ENCODE data around the gene CEP192.

Gene CEP192

DNA sequence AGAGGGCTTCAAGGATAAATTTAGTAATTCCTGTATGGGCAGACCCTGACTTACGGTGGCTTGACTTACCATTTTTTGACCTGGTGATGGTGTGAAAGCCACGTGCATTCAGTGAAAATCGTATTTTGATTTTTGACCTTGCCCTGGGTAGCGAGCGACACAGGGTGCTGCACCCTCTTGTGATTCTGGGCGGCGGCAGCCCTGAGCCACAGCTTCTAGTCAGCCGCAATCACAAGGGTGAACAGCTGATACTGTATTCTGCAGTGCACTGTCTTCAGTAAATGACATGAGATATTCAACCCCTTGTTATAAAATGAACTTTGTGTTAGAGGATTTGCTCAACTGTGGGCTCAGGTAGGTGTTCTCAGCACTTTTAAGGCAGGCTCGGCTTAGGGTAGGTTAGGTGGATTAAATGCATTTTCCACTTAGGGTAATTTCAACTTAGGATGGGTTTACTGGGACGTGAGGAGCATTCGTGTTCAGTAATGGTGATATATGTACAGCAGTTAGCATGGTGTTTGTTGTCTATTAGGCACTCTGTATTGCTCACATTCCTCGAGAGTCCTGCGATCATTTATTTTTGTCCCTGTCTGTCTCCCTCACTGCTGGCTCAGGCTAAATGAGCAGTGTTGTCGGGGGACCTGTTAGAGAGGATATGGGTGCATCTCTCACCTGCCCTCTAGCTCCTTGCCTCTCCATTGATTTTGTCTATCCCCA, 109.9 kb downstream of the CEP192 start:
- DNase-seq (ENCODE audit: low read depth), result no peak

DNA sequence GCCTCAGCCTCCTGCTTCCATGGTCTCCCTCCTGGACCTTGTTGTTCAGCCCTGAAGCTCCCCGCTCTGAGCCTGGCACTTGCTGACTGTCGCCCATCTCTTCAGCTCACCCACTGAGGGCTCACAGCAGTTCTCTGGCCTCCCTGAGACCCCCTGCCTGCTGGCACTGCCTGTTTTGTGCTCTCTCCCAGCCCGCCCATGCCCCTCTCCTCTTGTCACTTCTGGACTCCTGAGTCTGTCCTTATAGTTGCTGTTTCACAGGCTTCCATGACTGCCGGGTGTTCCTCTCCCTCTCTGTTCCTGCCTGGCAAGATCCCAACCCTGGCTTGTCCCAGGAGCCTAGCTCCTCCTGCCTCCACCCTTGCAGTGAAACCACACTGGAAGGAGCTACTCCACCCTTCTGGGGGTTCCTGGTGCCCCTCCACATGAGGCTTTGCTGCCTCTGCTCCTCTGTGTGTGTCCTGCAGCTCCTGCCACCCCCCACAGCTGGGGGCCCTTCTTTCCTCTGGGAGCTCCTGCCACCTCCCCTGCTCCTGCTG, 110.6 kb downstream of the CEP192 start:
- no peak for DNase-seq (ENCODE audit: low read depth)

DNA sequence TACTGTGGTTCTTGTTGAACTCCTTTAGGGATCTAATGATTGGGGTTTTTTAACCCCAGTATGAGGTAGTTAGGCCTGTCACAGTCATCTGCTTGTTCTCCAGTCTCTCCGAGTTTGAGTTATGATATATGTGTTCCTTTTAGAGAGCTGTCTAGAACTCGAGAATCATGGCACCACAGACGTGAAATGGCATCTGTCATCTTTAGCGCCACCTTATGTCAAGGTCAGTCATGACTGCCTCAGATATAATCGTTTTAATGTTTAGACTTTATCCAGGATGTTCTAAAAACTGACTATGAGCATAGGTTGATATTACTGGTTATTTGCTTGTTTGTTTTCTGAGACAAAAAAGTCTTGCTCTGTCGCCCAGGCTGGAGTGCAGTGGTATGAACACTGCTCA, 112.2 kb downstream of the CEP192 start:
- no peak for DNase-seq (ENCODE audit: low read depth)

DNA sequence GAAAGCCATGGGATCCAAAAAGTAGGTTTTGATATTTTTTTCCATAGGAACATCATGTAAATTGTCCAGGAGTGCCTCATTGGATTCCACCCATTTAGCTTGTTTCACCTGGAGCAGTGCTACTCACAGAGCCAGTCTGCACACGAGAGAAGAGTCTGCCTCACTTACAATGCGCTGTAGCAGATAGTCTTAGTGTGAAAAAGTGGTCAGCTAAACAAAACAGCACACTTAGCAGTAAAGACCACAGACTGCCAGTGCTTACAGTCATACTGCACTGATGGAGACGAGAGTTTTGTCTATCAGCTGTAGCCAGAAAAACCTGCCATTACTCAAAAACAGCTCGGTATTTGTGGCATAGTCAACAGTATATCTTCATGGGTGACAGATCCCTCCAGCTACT, 113.9 kb downstream of the CEP192 start:
- no peak for DNase-seq (ENCODE audit: low read depth)

DNA sequence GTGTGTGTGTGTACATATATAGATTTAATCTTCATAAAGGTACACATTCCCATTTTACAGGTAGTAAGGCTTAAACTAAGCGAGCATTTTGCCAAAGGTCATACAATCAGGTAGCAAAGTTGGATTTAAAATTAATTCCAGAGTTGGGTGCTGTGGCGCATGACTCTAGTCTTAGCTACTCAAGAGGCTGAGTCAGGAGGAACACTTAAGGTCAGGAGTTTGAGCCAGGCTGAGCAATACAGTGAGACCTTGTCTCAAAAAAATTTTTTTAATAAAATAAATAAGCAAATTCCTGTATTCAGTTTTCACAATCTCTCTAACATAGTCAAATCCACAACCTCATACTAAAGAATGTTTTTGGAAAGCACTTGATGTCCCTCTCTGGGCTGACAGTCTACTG, 115.9 kb downstream of the CEP192 start:
- DNase-seq (ENCODE audit: low read depth), result no peak

DNA sequence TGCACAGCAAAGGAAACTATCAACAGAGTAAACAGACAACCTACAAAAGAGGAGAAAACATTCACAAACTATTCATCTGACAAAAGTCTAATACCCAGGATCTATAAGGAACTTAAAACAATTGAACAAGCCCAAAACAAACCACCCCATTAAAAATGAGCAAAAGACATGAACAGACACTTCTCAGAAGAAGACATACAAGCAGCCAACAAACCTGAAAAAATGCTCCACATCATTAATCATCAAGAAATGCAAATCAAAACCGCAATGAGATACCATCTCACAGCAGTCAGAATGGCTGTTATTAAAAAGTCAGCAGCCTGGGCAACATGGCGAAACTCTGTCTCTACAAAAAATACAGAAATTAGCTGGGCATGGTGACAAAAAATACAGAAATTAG, 117.2 kb downstream of the CEP192 start:
- DNase-seq (ENCODE audit: low read depth), result no peak

DNA sequence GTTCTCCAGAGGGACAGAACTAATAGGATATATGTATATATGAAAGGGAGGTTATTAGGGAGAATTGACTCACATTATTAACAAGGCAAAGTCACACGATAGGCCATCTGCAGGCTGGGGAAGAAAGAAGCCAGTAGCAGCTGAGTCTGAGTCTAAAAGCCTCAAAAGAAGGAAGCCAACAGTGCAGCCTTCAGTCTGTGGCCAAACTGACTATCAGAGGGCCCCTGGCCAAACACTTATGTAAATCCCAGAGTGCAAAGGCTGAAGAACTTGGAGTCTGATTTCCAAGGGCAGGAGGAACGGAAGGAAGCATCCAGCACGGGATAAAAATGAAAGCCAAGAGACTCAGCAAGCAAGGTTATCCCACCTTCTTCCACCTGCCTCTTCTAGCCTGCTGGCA, 119.4 kb downstream of the CEP192 start:
- no peak for DNase-seq (ENCODE audit: low read depth)

DNA sequence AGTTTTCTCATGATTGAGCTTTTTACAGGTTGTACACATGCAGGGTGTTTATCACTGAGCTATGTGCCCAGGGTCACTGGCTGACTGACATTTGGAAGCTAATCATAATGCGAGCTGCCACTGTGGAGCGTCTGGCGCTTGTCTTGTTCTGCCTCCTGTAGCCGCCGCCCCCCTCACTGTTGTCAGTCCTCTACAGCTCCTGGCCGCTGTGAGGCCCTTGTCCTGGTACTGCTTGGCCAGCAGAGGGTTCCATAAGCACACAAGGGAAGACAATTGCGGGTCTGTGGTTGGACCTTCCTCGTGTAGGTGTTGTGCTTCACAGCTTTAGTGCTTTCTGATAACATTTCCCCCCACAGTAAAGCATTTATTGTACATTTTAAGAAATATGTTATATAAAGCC, 121.8 kb downstream of the CEP192 start:
- no peak for DNase-seq (ENCODE audit: low read depth)

DNA sequence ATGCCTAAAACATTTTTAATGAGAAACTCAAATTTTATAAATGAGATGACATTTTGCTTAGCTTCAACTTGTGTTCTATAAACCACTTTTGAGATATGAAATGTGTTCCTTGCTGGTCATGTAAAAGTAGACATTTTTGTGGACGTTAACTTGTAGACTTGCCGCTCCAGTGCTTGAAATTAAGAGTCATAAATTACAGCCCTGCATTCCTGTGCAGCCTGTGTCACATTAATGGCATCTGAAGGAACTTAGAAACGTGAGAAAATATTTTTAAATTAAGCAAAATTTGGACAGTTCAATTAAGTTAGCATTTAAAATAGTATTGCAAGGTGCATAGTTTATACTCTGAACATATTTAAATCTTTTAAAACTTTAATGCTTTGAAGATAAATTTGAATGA, 129.1 kb downstream of the CEP192 start:
- DNase-seq (ENCODE audit: low read depth), result no peak

DNA sequence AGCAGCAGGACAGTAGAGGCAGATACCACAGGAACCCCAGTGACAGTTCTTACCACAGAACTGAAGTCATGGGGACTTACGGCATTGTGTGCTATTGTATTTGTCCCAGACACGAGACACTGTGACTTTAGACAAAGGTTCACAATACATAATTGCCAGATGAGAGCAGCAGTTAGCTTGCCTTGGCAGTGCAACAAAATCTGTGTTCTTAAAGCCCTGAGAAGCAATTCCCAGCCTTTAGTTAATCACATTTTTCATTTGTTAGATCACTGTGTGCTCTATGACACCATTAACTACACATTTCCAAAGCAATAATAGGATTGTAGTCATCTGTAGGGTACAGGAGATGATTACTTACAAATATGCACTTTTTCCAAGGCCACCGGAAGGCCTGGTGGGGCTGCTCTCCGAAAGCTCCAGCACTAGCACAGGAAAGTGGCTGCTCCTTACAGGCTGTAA, 129.8 kb downstream of the CEP192 start:
- DNase-seq (ENCODE audit: low read depth), result no peak

DNA sequence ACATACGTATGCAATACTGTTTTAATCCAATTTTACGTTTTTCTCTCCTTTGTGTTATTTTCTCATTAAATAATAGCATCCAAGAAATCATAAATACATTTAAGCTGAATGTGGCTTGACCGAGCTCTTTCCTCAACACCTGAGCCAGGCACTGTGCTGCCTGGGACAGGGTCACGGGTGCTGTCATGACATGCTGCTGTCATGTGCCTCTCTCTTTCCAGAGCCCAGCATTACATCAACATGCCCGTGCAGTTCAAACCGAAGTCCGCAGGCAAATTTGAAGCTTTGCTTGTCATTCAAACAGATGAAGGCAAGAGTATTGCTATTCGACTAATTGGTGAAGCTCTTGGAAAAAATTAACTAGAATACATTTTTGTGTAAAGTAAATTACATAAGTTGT, 133.2 kb downstream of the CEP192 start:
- DNase-seq (ENCODE audit: low read depth), result no peak

DNA sequence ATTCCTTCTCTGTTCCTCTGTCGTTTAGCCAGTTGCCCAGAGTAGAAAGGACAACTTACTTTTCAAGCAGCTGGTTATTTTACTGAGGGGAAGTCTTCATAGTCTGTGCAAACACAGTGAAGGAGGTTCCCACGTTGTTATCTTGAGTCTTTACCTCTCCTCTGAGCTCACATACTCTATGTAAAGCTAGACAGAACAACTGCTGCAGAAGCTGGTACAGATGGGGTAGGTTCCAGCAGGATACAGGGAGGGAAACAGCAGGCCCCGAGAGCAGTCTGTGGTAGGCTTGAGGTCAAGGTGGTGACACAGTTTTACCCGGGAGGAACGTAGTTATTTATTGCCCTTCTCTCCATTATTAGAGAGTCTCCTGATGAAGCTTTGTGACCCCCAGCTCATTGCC, 134.0 kb downstream of the CEP192 start:
- no peak for DNase-seq (ENCODE audit: low read depth)

DNA sequence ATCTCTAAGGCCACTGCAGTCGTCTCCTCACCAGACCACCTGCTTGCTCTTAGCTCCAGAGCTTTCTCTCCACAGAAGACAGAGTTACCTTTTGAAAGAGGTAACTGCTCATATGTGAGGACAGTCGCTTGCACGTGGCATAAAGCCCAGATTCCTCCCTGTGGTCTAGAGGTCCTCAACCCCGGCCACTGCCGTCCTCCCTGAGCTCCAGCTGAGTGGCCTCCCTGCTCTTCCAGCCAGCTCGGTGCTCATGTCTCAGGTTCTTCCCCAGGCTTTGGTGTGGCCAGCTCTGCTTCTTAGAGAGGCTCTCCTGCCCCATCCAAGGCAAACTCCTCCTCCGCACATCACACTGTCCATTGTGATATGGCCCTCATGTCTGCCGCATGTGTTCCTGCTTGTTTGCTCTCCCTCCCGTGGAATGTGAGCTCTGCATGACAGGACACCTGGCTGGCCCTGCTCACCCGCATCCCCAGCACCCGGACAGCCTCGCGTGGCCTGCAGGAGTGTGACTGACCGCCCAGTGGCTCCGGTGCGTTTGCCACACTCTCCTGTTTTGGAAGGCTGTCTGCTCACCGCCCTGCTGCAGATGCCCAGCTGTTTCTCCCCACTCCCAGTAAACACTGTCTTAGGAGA, 135.9 kb downstream of the CEP192 start:
- DNase-seq (ENCODE audit: low read depth), result no peak

DNA sequence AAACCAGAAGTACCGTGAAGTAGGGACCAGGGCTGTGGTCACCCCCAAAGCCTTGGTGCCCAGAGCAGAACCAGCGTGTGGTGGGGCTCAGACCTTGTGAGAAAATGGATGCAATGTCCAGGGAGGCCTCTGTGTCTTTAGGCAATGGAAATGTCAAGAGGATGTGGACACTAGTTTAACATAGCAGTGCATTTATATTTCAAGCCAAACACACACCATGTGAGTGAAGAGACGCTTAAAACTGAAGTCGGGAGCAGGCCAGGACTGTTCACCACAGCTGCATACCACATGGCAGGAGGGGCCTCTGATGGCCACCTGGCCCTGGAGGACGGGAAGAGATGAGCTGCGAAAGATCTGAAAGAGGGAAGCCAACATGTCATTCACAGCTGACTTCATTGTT, 140.1 kb downstream of the CEP192 start:
- no peak for DNase-seq (ENCODE audit: low read depth)

DNA sequence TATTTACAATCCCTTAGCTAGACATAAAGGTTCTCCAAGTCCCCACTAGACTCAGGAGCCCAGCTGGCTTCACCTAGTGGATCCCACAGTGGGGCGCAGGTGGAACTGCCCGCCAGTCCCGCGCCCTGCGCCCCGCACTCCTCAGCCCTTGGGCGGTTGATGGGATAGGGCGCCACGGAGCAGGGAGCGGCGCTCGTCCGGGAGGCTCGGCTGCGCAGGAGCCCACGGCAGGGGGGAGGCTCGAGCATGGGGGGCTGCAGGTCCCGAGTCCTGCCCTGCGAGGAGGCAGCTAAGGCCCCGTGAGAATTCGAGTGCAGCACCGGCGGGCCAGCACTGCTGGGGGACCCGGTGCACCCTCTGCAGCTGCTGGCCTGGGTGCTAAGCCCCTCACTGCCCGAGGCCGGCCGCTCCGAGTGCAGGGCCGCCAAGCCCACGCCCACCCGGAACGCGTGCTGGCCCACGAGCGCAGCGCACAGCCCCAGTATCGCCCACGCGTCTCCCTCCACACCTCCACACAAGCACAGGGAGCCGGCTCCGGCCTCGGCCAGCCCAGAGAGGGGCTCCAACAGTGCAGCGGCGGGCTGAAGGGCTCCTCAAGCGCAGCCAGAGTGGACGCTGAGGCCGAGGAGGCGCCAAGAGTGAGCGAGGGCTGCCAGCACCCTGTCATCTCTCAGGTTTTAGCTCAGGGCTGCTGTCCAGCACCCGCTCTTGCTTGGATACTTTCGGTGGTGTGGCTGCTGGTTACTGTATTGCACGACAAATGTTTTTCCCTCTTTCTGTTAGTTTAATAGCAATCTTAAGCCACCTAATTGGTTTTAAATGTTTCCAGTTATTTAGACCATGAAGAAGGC, 143.6 kb downstream of the CEP192 start:
- DNase-seq (ENCODE audit: low read depth), result no peak

DNA sequence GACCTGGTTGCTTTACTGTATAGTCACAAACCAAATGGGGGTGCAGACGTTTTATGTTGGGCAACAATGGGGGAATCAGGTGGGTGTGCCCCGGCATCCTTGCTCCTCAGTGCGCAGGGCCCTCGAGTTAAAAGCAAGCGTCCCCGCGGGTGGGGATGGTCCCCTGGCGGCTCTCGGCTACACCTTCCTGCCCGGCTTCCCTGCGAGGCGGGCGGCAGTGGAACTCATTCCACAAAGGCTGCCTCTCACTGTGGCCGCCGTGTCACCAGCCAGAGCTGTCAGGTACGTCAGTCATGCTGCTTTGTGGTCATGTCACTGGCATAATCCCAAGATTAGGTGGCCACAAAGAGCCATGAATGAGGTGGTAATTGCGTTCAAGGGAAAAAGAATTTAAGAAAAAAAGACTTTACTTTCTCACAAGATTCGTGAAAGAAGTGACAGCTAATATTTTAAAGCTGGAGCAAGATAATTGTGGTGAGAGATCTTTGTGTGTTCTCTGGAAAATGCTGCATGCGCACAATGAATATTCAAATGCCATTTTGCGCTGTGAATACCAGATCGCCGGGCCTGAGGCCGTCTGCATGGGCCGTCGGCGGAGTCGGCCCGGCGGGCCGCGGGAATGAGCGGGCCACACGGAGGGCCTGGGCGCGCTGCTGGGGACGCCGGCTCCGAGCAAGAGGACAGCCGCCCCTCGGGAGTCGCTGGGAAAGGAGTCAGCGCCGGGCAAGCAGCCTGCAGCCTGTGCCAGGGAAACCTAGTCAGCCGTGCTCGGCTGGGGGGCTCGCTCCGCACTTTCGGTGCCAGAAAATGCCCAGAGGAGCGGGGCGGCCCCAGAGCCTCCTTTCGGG, 145.1 kb downstream of the CEP192 start:
- DNase-seq (ENCODE audit: low read depth), result no peak

DNA sequence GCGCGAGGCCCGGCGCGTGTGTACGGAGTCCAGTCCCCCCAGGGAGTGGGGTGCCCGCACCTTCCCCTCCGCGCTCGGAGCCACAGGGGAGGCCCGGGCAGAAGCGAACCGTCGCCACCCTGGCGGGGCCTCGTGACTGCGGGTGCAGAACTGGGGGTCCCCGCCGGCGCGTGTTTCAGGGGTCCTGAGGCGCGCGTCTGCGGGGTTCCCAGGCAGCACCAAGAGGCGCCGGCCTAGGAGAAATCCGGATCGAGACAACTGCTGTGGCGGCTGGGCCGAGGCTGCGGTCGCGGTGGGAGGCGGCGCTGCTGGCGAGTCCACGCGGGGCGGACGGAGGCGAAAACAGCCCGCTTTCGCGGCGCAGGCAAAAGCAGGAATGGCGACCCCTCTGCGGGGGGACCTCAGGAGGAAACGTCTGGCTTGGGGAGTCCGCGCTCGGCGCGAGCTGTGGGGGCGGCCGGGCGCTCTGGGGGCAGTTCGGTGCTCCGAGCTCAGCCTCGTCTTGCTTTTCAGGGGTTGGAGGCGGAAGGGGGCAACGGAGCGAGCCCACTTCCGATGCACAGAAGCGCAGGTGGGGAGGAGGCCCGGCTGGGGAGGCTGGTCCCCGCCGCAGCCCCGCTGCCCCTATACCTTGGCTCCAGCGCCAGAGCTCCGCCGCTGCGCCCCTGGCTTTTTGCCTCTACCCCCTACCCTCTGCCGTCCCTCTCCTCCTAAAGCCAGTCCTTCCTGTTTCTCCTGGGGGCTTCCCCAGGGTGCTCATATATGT, 145.9 kb downstream of the CEP192 start:
- peak; percentile 17 for DNase-seq (ENCODE audit: low read depth)

DNA sequence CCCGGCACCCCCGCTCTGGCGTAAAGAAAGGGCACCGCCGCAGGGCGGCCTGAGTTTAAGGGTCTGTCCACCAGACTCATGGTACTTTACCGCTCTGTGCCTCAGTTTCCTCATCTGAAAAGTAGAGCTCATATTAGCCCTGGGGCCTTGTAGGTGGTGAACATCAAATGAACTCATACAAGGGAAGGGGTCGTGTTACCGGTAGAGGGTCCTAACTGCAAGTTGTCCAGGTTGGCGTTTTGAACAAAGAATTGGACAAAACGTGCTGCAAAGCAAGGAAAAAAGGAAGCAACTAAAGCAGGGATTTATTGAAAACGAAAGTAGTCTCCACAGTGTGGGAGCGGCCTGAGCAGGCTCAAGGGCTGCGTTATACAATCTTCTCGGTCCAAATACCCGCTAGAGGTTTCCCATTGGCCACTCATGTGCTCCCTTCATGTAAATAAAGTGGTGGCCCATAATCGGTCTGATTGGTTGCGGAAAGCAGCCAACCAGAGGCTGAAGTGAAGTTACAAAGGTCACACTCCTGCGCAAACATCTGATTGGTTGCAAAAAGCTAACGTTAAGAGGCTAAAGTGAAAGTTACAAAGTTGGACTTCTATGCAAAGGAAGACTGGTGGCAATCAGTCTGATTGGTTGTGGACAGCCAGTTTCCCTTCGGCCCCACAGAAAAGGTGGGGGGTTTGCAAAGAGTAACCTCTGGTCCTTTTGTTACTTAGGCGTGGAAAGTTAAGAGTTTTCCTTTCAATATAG, 146.7 kb downstream of the CEP192 start:
- DNase-seq (ENCODE audit: low read depth), result peak; percentile 36

DNA sequence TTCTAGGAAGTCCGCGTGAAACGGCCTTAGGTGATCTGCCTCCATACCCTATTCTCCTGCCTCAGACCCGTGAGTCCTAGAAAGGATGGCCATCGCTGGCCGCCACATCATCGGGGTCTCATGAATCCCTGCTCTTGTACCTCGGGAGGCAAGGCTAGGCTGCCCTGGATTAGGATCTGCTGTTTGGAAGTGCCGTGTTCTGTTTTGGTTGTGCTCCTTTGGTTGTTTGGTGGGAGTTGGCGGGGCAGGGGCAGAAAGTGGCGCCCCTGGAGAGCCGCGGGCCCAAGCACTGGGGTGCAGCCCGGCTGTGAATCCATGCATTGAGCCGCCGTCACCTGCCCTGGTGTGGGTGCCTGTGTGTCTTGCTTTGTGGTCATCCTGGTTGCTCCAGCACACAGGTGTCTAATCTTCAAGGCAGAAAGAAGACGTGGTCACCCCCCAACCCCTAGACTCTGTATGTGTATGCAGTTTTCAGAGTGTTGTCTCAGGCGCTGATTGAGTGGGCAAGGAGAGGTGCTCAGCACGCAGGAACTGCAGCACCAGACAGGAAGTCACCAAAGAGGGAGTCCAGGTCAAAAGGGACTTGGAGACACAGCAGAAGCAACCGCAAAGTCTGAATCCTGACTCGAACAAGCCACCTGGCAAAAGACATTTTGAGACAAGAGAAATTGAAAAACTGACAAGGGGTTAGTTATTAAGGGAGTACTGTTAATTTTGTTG, 147.4 kb downstream of the CEP192 start:
- no peak for DNase-seq (ENCODE audit: low read depth)

Data from activated T-helper 1 cell treated with Interleukin-2 at 50 U/mL for 16 hours (primary cell).